ENCODE measurements around the gene USHBP1. TPM values are rescaled to one million over a fixed set of nuclear protein-coding genes. Genes with fewer than 3 reads are reported as not detected.
A peak's percentile ranks its signal among the peaks of the same experiment; 100 is the strongest.

Gene USHBP1
- total RNA-seq, 1 donor from 2014 or later, result 20.4 TPM

GRCh38 chr19:17245535-17245984 is 19.0 kb downstream of the USHBP1 start, which contains the start of gene NR2F6:
Gene NR2F6 (minus strand): TSS chr19:17245919. CDS start chr19:17245220, 699 bp downstream.
- intact Hi-C loops (cut with DNase I), result no loop called here
- no peaks in the 10 kb centered on the region for H3K9me3 ChIP-seq
- H3K4me1 ChIP-seq, result peaks cover 55% of the 10 kb centered on the region
- no peaks in the 10 kb centered on the region for H3K27me3 ChIP-seq
- peak within 1 kb of the TSS; percentile 85 for H3K27ac ChIP-seq
- H3K4me3 ChIP-seq, result peak within 1 kb of the TSS; percentile 81
- H3K36me3 ChIP-seq, result peaks cover 0 to 5% of the 10 kb centered on the region in 2 donors
- no peak for DNase-seq (ENCODE audit: extremely low spot score in 2 of 2)
- TF ChIP-seq CTCF (IDR thresholded peaks at IDR 0.05) (no peak), POLR2AphosphoS5 (IDR thresholded peaks at IDR 0.05; ENCODE audit: insufficient read depth in 1 of 2, low read depth in 1 of 2) (no peak), POLR2A (IDR thresholded peaks at IDR 0.05) (peak in 1 of 2 donors; percentile 46)

- Histone ChIP-seq H3K36me3 (peaks cover 0 to 7% of the 10 kb centered on the region in 2 donors), H3K4me1 (peaks cover 55% of the 10 kb centered on the region), H3K9me3 (no peaks in the 10 kb centered on the region), H3K4me3 (peak overlapping the region; percentile 81), H3K27ac (peak overlapping the region; percentile 85), H3K27me3 (no peaks in the 10 kb centered on the region)
- no peak for TF ChIP-seq POLR2A (IDR thresholded peaks at IDR 0.05)
- no peak for TF ChIP-seq CTCF (IDR thresholded peaks at IDR 0.05)
- TF ChIP-seq POLR2AphosphoS5 (IDR thresholded peaks at IDR 0.05; ENCODE audit: insufficient read depth in 1 of 2, low read depth in 1 of 2), result no peak
- intact Hi-C loops (cut with DNase I), result no loop called here
- no peak for DNase-seq (ENCODE audit: extremely low spot score in 2 of 2)
Observed at GRCh38 chr19:17244618-17245534, 19.7 kb downstream of the USHBP1 start.

GRCh38 chr19:17243830-17244617 is 20.5 kb downstream of the USHBP1 start:
- DNase-seq (ENCODE audit: extremely low spot score in 2 of 2), result no peak
- intact Hi-C loops (cut with DNase I), result no loop called here
- peak overlapping the region; percentile 81 for H3K4me3 ChIP-seq
- H3K9me3 ChIP-seq, result no peaks in the 10 kb centered on the region
- H3K36me3 ChIP-seq, result peaks cover 0 to 7% of the 10 kb centered on the region in 2 donors
- H3K4me1 ChIP-seq, result peaks cover 55% of the 10 kb centered on the region
- TF ChIP-seq POLR2A (IDR thresholded peaks at IDR 0.05), result no peak
- TF ChIP-seq POLR2AphosphoS5 (IDR thresholded peaks at IDR 0.05; ENCODE audit: insufficient read depth in 1 of 2, low read depth in 1 of 2), result peak in 1 of 2 donors; percentile 27
- no peak for TF ChIP-seq CTCF (IDR thresholded peaks at IDR 0.05)
- H3K27me3 ChIP-seq, result no peaks in the 10 kb centered on the region
- peak overlapping the region; percentile 85 for H3K27ac ChIP-seq

- peaks cover 0 to 11% of the 10 kb centered on the region in 2 donors for H3K36me3 ChIP-seq
Observed at GRCh38 chr19:17243211-17243829, 21.2 kb downstream of the USHBP1 start.

More at GRCh38 chr19:17243211-17243829, 21.2 kb downstream of the USHBP1 start:
- peak overlapping the region; percentile 81 for H3K4me3 ChIP-seq
- H3K27ac ChIP-seq, result peak overlapping the region; percentile 85
- peaks cover 54% of the 10 kb centered on the region for H3K4me1 ChIP-seq
- no peaks in the 10 kb centered on the region for H3K9me3 ChIP-seq
- no peak for DNase-seq (ENCODE audit: extremely low spot score in 2 of 2)
- intact Hi-C loops (cut with DNase I), result no loop called here
- no peaks in the 10 kb centered on the region for H3K27me3 ChIP-seq
- TF ChIP-seq CTCF (IDR thresholded peaks at IDR 0.05) (no peak), POLR2AphosphoS5 (IDR thresholded peaks at IDR 0.05; ENCODE audit: insufficient read depth in 1 of 2, low read depth in 1 of 2) (no peak), POLR2A (IDR thresholded peaks at IDR 0.05) (no peak)

Measured in vagina (tissue), 2 donors.